HG03045 (cell line): ENCODE results near the gene OR10P1.

Experiments
- ATAC-seq: cut with Tn5 transposase; IDR thresholded peaks from one replicate; pipeline ENCODE4 v1.9.1; 2021; ENCODE audit warnings: mild to moderate bottlenecking, moderate library complexity; ENCODE audit not compliant: unreplicated experiment

The OR10P1 gene

DNA sequence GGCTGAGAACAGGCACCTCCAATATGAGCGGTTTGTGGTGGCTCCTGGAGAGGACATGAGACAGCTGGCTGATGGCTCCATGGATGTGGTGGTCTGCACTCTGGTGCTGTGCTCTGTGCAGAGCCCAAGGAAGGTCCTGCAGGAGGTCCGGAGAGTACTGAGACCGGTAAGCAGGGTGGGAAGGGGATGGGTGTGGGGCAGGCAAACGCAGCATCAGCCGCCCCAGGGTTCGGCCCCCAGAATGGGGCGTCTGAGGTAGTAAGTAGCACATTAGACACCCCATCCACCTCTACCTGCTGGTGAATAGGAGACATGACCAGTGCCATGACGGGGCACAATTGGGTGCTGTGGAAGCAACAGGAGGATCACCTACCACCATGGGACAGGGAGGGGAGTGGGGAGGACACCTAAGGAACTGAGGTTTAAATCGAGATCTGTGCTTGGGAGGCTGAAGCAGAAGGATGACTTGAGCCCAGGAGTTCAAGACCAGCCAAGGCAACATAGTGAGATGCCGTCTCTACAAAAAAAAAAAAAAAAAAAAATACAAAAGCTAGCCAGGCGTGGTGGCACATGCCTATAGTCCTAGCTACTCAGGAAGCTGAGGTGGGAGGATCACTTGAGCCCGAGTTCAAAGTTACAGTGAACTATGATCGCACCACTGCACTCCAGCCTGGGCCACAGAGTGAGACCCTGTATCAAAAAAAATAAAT lies 45.5 kb downstream of the OR10P1 start:
- ATAC-seq: no peak

DNA sequence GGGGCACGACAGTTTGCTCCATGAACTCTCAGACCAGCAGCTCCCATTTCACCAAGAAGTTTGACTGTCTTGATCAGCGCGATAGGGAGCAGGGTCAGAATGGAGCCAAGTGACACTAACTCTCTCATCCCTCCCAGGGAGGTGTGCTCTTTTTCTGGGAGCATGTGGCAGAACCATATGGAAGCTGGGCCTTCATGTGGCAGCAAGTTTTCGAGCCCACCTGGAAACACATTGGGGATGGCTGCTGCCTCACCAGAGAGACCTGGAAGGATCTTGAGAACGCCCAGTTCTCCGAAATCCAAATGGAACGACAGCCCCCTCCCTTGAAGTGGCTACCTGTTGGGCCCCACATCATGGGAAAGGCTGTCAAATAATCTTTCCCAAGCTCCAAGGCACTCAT lies 47.0 kb downstream of the OR10P1 start:
- no peak for ATAC-seq

DNA sequence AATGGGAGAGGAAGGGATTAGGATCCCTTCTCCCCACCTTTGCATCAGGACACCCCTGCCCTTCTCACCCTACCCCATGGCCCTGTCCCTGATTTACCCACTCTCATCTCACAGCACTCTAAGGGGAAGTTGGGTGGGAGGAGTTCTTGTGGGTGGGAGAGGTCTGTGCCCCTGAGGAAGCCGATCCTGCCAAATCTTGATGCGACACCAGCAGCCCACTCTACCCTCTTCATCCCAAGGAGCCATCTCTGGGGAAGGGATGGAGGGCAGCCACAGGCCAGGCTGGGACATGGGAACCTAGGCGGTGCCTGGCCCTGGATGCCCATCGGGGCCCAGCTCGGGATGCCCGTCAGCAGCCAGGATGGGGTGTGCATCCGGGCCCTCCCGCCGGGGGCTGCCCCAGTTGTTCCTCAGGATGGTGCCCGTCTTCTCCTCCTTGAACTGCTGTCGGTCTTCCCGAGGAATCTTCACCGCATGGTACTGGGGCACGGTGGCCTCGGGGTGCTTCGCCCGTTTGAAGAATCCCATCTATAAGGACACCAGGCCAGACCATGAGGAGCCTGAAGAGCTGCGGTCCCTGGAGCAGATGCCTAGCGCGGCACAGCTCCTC lies 48.2 kb downstream of the OR10P1 start:
- no peak for ATAC-seq

DNA sequence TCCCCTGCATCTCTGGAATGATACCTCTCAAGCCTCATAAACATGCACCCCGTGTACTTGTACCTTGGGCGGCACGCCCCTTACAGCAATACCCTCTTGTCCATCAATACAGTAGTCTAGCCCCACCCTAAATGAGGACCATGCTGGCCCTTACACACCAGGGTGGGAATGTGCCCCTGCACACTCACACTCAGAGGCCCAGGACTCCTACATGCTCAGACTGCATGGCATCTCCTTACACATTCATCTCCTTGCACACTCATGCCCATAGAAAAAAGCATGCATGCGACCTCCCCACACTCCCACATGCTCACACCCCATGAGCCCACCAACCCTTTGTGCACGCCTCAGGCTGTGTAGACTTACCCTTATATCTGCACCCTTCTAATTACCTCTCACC lies 49.0 kb downstream of the OR10P1 start:
- ATAC-seq: no peak

DNA sequence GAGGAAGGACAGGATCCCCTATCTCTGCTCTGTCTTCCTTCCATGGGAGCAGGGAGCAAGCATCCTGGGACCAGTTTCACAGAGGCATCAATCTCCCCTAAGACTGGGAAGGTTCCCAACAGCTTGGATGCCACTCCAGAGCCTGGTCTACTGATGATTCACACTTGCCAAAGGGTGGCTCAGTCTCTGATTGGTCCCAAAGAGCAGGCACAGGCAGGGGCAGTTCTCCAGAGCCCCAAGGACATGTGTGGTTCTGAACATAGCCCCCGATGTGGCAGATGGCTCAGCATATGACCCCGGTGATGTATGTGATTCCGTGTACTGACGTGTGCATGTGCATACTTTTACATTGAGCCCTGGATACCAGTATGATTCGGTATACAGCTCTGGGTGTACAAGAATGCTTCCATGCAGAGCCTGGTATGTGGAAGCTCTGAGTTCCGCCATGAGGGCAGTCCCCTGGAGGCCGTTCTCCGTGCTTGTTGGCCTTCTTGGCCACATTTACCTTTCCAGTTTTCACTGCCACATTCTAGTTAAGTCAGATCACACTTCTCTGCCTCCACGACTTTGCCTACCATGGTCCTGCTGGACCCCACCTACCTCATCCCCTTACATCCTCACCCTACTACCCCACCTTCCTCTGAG lies 49.8 kb downstream of the OR10P1 start:
- ATAC-seq: no peak
